ENCODE data around the gene NOG.

Gene NOG

DNA sequence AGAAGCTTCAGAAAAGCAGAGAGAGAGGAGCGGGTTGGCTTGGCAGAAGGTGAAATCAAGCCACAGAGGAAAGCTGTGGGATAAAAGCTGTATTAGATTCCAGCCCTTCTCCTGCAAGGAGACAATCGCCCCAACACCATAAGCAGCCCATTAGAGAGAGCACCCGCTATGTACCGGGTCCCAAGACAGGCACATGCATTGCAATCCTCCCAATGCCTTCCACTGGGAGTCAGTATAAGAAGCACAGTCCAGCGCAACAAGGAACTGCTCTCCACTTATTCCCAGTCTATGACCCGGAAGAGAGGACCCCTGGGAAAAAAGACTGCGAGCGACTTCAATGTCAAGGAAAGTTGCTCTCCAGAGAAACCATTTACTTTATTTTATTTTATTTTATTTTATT is 43.8 kb downstream of the NOG start:
- no peak for DNase-seq (ENCODE audit: low spot score)

- peak; percentile 51 for DNase-seq (ENCODE audit: low spot score)
These were observed 45.1 kb downstream of the NOG start for GRCh38 chr17:56638591-56639051.

DNA sequence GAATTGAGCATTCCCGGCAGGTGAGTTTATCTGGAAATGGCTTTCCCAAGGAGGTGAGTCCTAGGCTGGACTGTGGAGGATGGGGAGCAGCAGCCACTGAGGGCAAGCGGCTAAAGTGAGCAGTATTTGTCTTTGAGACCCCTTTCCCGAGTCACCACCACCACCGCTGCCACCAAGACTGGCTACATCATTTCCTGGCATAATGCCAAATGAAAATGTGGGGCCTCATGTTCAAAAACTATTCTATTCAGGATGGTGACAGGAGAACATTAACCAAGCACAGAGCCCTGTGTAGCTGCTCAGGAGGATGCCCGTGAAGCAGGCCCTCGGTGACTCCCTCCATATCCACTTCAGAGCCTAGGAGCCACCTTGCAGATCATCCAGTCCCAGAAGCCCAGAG is 46.0 kb downstream of the NOG start:
- DNase-seq (ENCODE audit: low spot score), result no peak

DNA sequence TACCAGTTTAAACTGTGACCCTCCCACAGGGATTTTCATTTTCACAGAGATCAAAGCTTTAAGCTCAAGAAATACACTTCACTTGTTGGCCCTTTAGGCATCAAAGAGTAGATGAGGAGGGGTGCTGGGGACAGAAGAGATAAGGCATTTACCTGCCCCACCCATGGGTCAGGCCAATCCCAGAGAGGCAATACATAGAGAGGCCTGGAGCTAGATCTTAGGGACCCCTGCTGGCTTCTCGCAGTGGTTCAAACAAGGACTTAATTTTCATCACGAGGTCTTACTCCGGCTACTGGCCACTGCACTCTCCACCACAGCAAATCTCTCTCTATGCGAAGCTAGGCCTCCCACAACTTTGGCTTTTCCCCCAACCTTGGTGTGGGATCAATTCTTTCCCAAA is 46.6 kb downstream of the NOG start:
- DNase-seq (ENCODE audit: low spot score), result no peak

DNA sequence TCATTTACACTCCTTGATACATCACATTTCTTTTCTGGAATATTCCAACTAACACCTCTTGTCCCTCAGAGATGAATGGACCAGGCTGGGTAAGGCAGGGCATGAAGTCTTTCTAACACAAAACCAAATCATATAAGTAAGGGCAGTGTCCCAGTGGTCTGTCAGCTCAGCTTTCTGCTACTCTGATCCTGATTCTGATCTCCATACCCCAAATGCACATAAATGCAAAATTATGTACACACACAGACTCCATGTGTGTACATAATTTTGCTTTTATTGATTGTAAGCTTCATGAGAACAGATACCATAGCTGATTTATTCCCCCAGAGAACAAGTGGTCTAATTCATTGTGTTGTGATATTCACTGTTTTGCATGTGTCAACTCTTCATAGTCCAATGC is 47.9 kb downstream of the NOG start:
- DNase-seq (ENCODE audit: low spot score), result no peak

- no peak for DNase-seq (ENCODE audit: low spot score)
These were observed 48.4 kb downstream of the NOG start for GRCh38 chr17:56641894-56642293.

GRCh38 chr17:56642424-56642823 is 48.9 kb downstream of the NOG start:
- DNase-seq (ENCODE audit: low spot score), result no peak

Data from AG08395 (cell line).